NCI-H1436 treated with DMSO at 0.1 percent for 48 hours (cell line): ENCODE results near the gene CBLN3.
A peak's percentile ranks its signal among the peaks of the same experiment; 100 is the strongest.

Experiments
- DNase-seq: peaks from one replicate; lab custom pipeline; 2025; lab: John Stamatoyannopoulos, UW

CBLN3 gene

DNA sequence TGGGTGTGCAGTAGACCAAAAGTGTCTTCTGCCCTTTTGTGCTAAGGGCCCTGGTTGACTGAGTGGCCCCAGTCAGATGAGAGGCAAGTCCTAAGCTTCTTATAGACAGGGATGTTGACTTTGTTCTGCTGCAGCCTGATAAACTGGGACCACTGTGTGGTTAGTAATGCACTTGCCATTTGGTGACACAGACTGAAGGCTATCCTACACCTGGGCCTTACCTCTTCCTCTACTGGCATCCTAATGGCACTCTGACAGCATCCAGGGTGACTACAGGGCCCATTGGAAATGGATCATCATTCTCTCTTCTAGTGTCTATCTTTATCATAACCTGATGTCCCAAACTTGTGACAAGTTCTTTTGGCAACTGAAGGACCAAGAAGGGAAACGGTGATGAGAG is 9.8 kb upstream of the CBLN3 start:
- DNase-seq = no peak

GRCh38 chr14:24438223-24439097 is 9.0 kb upstream of the CBLN3 start:
- DNase-seq = no peak

DNA sequence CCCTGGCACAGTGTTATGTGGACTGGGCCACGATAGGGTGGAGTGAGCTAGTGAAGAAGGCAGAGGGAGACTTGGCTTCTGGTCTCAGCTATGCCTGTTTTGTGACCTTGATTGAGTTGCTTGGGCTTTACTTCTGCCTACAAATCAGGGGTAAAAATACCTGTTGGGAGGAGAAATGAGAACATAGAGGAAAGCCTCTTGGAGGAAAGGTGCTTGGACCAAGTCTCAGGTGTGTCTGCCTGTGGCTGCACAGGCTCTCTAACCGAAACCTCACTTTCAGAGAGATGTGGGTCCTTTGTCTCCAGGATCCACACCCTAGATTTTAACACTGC is 8.2 kb upstream of the CBLN3 start:
- no peak for DNase-seq

- DNase-seq = no peak
Observed at GRCh38 chr14:24437020-24437735, 7.7 kb upstream of the CBLN3 start.

GRCh38 chr14:24436355-24437019 is 7.0 kb upstream of the CBLN3 start:
- DNase-seq = no peak

- DNase-seq = no peak
Observed at GRCh38 chr14:24435998-24436354, 6.5 kb upstream of the CBLN3 start.

DNA sequence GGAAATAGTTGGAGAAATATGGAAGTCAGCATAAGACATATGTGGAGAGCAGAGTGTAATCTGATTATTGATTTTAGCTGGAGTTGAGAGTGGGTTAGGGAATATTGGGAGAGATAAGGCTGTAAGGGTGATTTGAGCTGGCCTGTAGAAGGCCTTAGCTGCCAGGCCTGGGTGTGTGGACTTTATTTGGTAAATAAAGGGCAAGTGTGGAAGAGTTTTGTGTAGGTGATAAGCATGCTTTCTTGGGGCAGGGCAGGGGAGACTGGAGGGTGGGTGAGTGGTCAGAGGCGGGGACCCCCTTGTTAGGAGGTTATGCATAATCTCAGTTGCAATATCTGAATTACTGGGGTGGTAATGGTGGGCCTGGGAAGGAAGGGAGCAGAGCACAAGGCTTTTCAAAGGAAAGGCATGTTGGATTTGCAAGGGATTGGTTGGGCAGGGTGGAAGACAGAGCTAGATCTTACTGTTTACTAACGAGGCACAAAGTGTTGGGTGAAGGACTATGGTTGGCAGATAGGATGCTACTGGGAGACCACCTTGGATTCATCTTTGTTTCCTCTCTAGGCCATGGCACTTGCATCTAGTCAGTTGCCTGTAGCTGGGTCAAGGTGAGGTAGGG is 5.8 kb upstream of the CBLN3 start:
- DNase-seq = no peak

DNA sequence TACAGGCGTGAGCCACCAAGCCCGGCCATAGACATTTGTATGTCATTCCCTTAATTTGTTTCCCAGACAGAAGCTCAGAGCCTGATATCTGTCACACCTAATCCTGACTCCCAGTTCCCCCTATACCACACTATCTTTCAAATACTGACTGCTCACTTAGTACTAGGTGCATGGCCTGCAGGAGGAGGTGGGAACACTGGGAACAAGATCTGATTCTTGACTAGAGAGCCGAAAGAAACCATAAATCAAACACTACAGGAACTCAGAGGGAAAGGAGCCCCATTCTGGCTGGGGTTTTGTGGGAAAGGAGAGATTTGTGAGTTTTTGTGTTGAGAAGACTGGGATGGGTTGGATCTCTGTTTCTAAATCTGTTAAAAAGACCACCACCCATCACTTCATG is 5.2 kb upstream of the CBLN3 start:
- no peak for DNase-seq

- DNase-seq = no peak
Observed at GRCh38 chr14:24434036-24434435, 4.6 kb upstream of the CBLN3 start.

DNA sequence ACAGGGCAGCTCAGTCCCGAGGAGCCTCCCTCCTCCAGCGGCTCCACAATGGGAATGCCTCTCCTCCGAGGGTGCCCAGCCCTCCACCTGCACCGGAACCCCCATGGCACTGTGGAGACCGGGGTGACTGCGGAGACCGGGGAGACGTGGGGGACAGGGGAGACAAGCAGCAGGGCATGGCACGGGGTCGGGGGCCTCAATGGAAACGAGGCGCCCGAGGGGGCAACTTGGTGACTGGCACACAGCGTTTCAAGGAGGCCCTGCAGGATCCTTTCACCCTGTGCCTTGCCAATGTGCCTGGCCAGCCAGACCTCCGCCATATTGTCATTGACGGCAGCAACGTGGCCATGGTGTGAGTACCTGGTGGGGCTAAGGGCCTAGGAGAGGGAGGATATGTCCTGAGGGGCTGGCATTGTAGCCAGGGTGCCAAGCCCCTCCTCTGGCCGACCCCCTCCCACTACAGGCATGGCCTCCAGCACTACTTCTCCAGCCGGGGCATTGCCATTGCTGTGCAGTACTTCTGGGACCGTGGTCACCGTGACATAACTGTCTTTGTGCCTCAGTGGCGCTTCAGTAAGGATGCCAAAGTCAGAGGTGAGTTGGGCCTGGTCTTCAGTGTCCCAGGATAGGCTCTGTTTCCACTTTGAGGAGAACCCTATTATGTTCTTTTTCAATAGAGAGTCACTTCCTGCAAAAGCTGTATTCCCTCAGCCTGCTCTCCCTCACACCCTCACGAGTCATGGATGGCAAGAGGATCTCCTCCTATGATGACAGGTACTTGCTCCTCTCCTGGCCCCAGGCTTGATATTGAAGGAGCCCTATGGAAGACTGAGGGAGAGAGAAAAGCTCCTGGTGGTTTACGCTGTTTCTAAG is 3.0 kb upstream of the CBLN3 start:
- no peak for DNase-seq

GRCh38 chr14:24431569-24432258 is 2.2 kb upstream of the CBLN3 start:
- DNase-seq = peak; percentile 67

GRCh38 chr14:24430682-24431568 is 1.5 kb upstream of the CBLN3 start:
- DNase-seq = no peak

- no peak for DNase-seq
Observed at GRCh38 chr14:24430143-24430681, 744 bp upstream of the CBLN3 start.

GRCh38 chr14:24428628-24429394 is 657 bp downstream of the CBLN3 start:
- DNase-seq = no peak

DNA sequence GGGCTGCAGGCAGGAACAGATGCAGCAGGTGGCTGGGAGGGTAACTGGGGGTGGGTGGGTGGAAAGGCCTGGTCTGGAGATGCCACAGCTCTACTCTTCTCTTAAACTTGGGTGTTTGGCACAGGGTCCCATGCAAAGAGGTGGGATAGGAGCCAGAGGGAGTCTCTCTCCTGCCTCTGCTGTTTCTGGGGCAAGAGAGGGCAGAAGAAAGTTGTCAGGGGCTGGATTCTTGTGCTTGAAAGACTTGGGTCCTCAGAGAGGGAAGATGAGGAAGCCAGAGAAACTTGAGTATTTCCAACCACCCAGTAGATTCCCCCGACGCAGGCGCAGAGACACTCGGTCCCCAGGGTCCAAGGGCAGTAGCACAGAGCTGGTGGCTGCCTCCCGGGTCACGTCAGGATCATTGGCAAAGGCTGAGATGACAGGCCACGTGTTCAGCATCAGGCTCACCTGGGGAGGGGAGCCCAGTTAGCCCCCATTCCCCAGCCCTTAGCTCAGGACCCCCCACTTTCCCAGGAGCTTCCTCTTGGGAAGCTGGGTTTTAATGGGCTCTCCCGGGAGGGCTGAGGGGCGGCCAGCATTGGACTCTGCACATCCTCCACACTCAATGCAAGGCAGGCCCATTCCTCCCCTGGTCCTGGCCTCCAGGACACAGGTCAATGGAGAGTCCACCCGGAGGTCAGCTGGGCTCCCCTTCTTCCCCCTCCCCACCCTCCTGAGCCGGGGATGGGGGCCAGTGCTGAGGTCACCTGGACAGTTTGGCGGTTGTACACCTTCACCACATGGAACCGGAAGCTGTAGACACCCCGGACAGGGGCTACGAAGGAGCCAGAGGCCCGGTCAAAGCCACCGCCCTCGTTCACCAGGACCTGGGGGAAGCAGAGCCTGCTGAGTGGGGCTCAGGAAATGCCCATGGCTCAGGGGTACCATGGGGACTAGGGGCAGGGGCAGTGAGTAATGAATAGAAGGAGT is 1.6 kb downstream of the CBLN3 start:
- no peak for DNase-seq

GRCh38 chr14:24426912-24427536 is 2.4 kb downstream of the CBLN3 start:
- no peak for DNase-seq
